WTC11 (cell line): ENCODE measurements around the gene NELL1. TPM values are rescaled to one million over a fixed set of nuclear protein-coding genes. Genes with fewer than 3 reads are reported as not detected.

Source experiments
- ATAC-seq: fragments of 200-7000 bp; cut with Tn5 transposase; 2 replicates; pipeline ENCODE4 v1.10.0; 2021; ENCODE audit warnings: mild to moderate bottlenecking, moderate library complexity
- CTCF ChIA-PET: fragments of 300-600 bp; sonication (Branson Sonifier 250); formaldehyde crosslinking; loops from one replicate; lab custom pipeline; 2021; ENCODE audit warnings: antibody characterized with exemption; lab: Charles Lee
- POLR2A ChIA-PET: fragments of 350-600 bp; sonication (Branson Sonifier 250); formaldehyde crosslinking; loops from one replicate; lab custom pipeline; 2021; ENCODE audit warnings: antibody characterized with exemption; lab: Charles Lee
- DNase-seq: peaks from one replicate; pipeline ENCODE4 v3.0.0; 2021; ENCODE audit warnings: low spot score
- H3K27ac Mint-ChIP-seq: 2 replicates; pipeline ENCODE4 v1.8.0; 2021; ENCODE audit warnings: mixed read lengths
- H3K27me3 Mint-ChIP-seq: 2 replicates; pipeline ENCODE4 v1.8.0; 2021; ENCODE audit warnings: low read depth, mild to moderate bottlenecking, moderate library complexity, mixed read lengths
- H3K36me3 Mint-ChIP-seq: 2 replicates; pipeline ENCODE4 v1.8.0; 2021; ENCODE audit warnings: mixed read lengths
- H3K4me1 Mint-ChIP-seq: 2 replicates; pipeline ENCODE4 v1.8.0; 2022; ENCODE audit warnings: mixed read lengths
- H3K4me3 Mint-ChIP-seq: 2 replicates; pipeline ENCODE4 v1.8.0; 2021; ENCODE audit warnings: mild to moderate bottlenecking, moderate library complexity, mixed read lengths
- H3K9me3 Mint-ChIP-seq: 2 replicates; pipeline ENCODE4 v1.8.0; 2021; ENCODE audit warnings: mixed read lengths
- ATF3 ChIP-seq: sonication (generic); formaldehyde crosslinking; conservative IDR thresholded peaks from 2 replicates; pipeline ENCODE4 v1.8.1; 2022; ENCODE audit warnings: mild to moderate bottlenecking, missing genetic modification reagents
- CBFB ChIP-seq: sonication (generic); formaldehyde crosslinking; IDR thresholded peaks from 2 replicates; pipeline ENCODE4 v1.8.1; 2022; ENCODE audit warnings: mild to moderate bottlenecking, low read depth, missing genetic modification reagents
- ELF4 ChIP-seq: sonication (generic); formaldehyde crosslinking; IDR thresholded peaks from 2 replicates; pipeline ENCODE4 v1.8.1; 2022; ENCODE audit warnings: low read depth, mild to moderate bottlenecking, moderate library complexity, missing genetic modification reagents
- GABPB1 ChIP-seq: sonication (generic); formaldehyde crosslinking; IDR thresholded peaks from 2 replicates; pipeline ENCODE4 v1.8.1; 2023; ENCODE audit warnings: mild to moderate bottlenecking, missing genetic modification reagents
- GTF2I ChIP-seq: fragments of 250-450 bp; sonication (Bioruptor Pico); conservative IDR thresholded peaks from 2 replicates; pipeline ENCODE4 v1.4.0; 2021; ENCODE audit warnings: mild to moderate bottlenecking
- JAZF1 ChIP-seq: fragments of 250-450 bp; sonication (Bioruptor Pico); IDR thresholded peaks from 2 replicates; pipeline ENCODE4 v1.9.0; 2021; ENCODE audit warnings: moderate library complexity, mild to moderate bottlenecking, inconsistent platforms
- MYBL2 ChIP-seq: sonication (generic); formaldehyde crosslinking; IDR thresholded peaks from 2 replicates; pipeline ENCODE4 v1.8.1; 2023; ENCODE audit warnings: mild to moderate bottlenecking, moderate library complexity, missing genetic modification reagents
- NFYB ChIP-seq: sonication (generic); formaldehyde crosslinking; conservative IDR thresholded peaks from 2 replicates; pipeline ENCODE4 v1.8.0; 2022; ENCODE audit warnings: low read depth, missing genetic modification reagents
- OVOL2 ChIP-seq: fragments of 250-450 bp; sonication (Bioruptor Pico); IDR thresholded peaks from 2 replicates; pipeline ENCODE4 v1.9.0; 2021; ENCODE audit warnings: mild to moderate bottlenecking, borderline replicate concordance
- SMAD4 ChIP-seq: sonication (generic); formaldehyde crosslinking; IDR thresholded peaks from 2 replicates; pipeline ENCODE4 v1.8.0; 2022; ENCODE audit warnings: mild to moderate bottlenecking, missing genetic modification reagents
- STAT6 ChIP-seq: sonication (generic); formaldehyde crosslinking; conservative IDR thresholded peaks from 2 replicates; pipeline ENCODE4 v1.8.1; 2023; ENCODE audit warnings: mild to moderate bottlenecking, low read depth, missing genetic modification reagents, moderate library complexity
- USF1 ChIP-seq: sonication (generic); formaldehyde crosslinking; IDR thresholded peaks from 2 replicates; pipeline ENCODE4 v1.8.0; 2022; ENCODE audit warnings: mild to moderate bottlenecking, missing genetic modification reagents
- ZBTB21 ChIP-seq: sonication (generic); formaldehyde crosslinking; IDR thresholded peaks from 2 replicates; pipeline ENCODE4 v1.8.1; 2023; ENCODE audit warnings: mild to moderate bottlenecking, missing genetic modification reagents, borderline replicate concordance
- ZNF232 ChIP-seq: sonication (generic); formaldehyde crosslinking; IDR thresholded peaks from 2 replicates; pipeline ENCODE4 v1.8.0; 2022; ENCODE audit warnings: mild to moderate bottlenecking, missing genetic modification reagents
- ZNF396 ChIP-seq: fragments of 250-450 bp; sonication (Bioruptor Pico); IDR thresholded peaks from 2 replicates; pipeline ENCODE4 v1.8.0; 2021; ENCODE audit warnings: mild to moderate bottlenecking, moderate library complexity, borderline replicate concordance
- ZNF416 ChIP-seq: fragments of 250-450 bp; sonication (Bioruptor Pico); IDR thresholded peaks from 2 replicates; pipeline ENCODE4 v1.9.0; 2021; ENCODE audit warnings: mild to moderate bottlenecking, inconsistent platforms
- ZNF425 ChIP-seq: fragments of 250-450 bp; sonication (Bioruptor Pico); conservative IDR thresholded peaks from 2 replicates; pipeline ENCODE4 v1.9.0; 2021; ENCODE audit warnings: mild to moderate bottlenecking
- ZNF671 ChIP-seq: fragments of 250-450 bp; sonication (Bioruptor Pico); IDR thresholded peaks from 2 replicates; pipeline ENCODE4 v1.8.0; 2021; ENCODE audit warnings: mild to moderate bottlenecking
- total RNA-seq: library from RNA; stranded (reverse); gene quantifications from 3 replicates; pipeline ENCODE4 v1.2.3, GENCODE V29; 2021
- TF ChIP-seq, protein P1 (sequence below): sonication (generic); formaldehyde crosslinking; IDR thresholded peaks from 2 replicates; pipeline ENCODE4 v1.8.0; 2023; ENCODE audit warnings: missing genetic modification reagents
- TF ChIP-seq, protein P2 (sequence below): sonication (generic); formaldehyde crosslinking; IDR thresholded peaks from 2 replicates; pipeline ENCODE4 v1.8.1; 2022; ENCODE audit warnings: missing genetic modification reagents, borderline replicate concordance

The NELL1 gene
- total RNA-seq, 1 experiment from 2014 or later = 1.8 TPM

- no peak for DNase-seq
- POLR2A ChIA-PET = no interaction called here
- H3K4me1 Mint-ChIP-seq = no peaks in the 10 kb centered on the region
- H3K36me3 Mint-ChIP-seq = no peaks in the 10 kb centered on the region
- no peak for TF ChIP-seq ELF4 (CRISPR knock-in tag)
- no peak overlapping the region for H3K27ac Mint-ChIP-seq
- CTCF ChIA-PET = no interaction called here
- no peak for ATAC-seq
- H3K9me3 Mint-ChIP-seq = no peaks in the 10 kb centered on the region
- no peak overlapping the region for H3K4me3 Mint-ChIP-seq
- H3K27me3 Mint-ChIP-seq = no peaks in the 10 kb centered on the region
Observed at GRCh38 chr11:20783220-20783619, 113.8 kb downstream of the NELL1 start.

- Mint-ChIP-seq H3K36me3 (no peaks in the 10 kb centered on the region), H3K4me1 (peaks cover 3% of the 10 kb centered on the region), H3K27ac (no peak overlapping the region), H3K27me3 (no peaks in the 10 kb centered on the region), H3K4me3 (no peak overlapping the region), H3K9me3 (no peaks in the 10 kb centered on the region)
- ChIA-PET CTCF (interaction anchor here (1.0 to 2.7 kb wide), 2 partner anchors 36 to 83 kb away, joined by 3 to 12 read pairs; no protein-coding TSS in a partner anchor), POLR2A (no interaction called here)
- ATAC-seq = peak; percentile 99
- TF ChIP-seq ZNF396 (CRISPR knock-in tag) = no peak
- no peak for TF ChIP-seq STAT6
- no peak for TF ChIP-seq ZNF232 (CRISPR knock-in tag)
- TF ChIP-seq ATF3 (CRISPR knock-in tag) = no peak
- no peak for TF ChIP-seq SMAD4 (CRISPR knock-in tag)
- no peak for TF ChIP-seq ZBTB21
- TF ChIP-seq USF1 (CRISPR knock-in tag) = no peak
- TF ChIP-seq GTF2I (CRISPR knock-in tag) = no peak
- no peak for TF ChIP-seq JAZF1 (CRISPR knock-in tag)
- TF ChIP-seq NFYB = no peak
- TF ChIP-seq, protein P1, sequence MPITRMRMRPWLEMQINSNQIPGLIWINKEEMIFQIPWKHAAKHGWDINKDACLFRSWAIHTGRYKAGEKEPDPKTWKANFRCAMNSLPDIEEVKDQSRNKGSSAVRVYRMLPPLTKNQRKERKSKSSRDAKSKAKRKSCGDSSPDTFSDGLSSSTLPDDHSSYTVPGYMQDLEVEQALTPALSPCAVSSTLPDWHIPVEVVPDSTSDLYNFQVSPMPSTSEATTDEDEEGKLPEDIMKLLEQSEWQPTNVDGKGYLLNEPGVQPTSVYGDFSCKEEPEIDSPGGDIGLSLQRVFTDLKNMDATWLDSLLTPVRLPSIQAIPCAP (CRISPR knock-in tag) = no peak
- TF ChIP-seq, protein P2, sequence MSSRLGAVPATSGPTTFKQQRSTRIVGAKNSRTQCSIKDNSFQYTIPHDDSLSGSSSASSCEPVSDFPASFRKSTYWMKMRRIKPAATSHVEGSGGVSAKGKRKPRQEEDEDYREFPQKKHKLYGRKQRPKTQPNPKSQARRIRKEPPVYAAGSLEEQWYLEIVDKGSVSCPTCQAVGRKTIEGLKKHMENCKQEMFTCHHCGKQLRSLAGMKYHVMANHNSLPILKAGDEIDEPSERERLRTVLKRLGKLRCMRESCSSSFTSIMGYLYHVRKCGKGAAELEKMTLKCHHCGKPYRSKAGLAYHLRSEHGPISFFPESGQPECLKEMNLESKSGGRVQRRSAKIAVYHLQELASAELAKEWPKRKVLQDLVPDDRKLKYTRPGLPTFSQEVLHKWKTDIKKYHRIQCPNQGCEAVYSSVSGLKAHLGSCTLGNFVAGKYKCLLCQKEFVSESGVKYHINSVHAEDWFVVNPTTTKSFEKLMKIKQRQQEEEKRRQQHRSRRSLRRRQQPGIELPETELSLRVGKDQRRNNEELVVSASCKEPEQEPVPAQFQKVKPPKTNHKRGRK (CRISPR knock-in tag) = no peak
- TF ChIP-seq GABPB1 (CRISPR knock-in tag) = no peak
- TF ChIP-seq ZNF416 (CRISPR knock-in tag) = no peak
- no peak for TF ChIP-seq OVOL2 (CRISPR knock-in tag)
- peak; percentile 82 for DNase-seq
Observed at GRCh38 chr11:20790622-20791021, 121.2 kb downstream of the NELL1 start.

- no peak for TF ChIP-seq ZNF425 (CRISPR knock-in tag)
- TF ChIP-seq CBFB (CRISPR knock-in tag) = no peak
- TF ChIP-seq ZNF671 (CRISPR knock-in tag) = no peak
- TF ChIP-seq MYBL2 = no peak
- TF ChIP-seq SMAD4 (CRISPR knock-in tag) = no peak
- ATAC-seq (no peak), DNase-seq (no peak)
- Mint-ChIP-seq H3K4me1 (peaks cover 3% of the 10 kb centered on the region), H3K36me3 (no peaks in the 10 kb centered on the region), H3K4me3 (no peak overlapping the region), H3K9me3 (no peaks in the 10 kb centered on the region), H3K27me3 (no peaks in the 10 kb centered on the region), H3K27ac (no peak overlapping the region)
- ChIA-PET POLR2A (no interaction called here), CTCF (no interaction called here)
Observed at GRCh38 chr11:20795005-20795404, 125.6 kb downstream of the NELL1 start.
